GM21825 (cell line): ENCODE measurements around the gene ST6GALNAC6.
"Not testable (repeated sequence)": the region's sequence is repeated elsewhere in the genome, so short reads cannot be mapped to it uniquely, and the experiment has no call there.

Source experiments
- ATAC-seq: cut with Tn5 transposase; IDR thresholded peaks from one replicate; pipeline ENCODE4 v1.9.1; 2021; ENCODE audit warnings: mild to moderate bottlenecking, moderate library complexity; ENCODE audit not compliant: unreplicated experiment

The ST6GALNAC6 gene

GRCh38 chr9:127838375-127839078 is 60.9 kb downstream of the ST6GALNAC6 start:
- ATAC-seq: no peak

- ATAC-seq: no peak
Observed at GRCh38 chr9:127837346-127837745, 62.1 kb downstream of the ST6GALNAC6 start.

GRCh38 chr9:127836561-127836960 is 62.8 kb downstream of the ST6GALNAC6 start:
- not testable (repeated sequence) for ATAC-seq

- ATAC-seq: no peak
Observed at GRCh38 chr9:127835991-127836516, 63.3 kb downstream of the ST6GALNAC6 start.
